Measurements from ENCODE around the gene TENT4B.
"Not testable (repeated sequence)": the region's sequence is repeated elsewhere in the genome, so short reads cannot be mapped to it uniquely, and the experiment has no call there.

TENT4B gene

GRCh38 chr16:50238314-50238713, 85.2 kb downstream of the TENT4B start:
- Histone ChIP-seq H3K27ac (ENCODE audit: low read depth, low read length) (no peak overlapping the region), H3K9ac (ENCODE audit: low read depth, low read length) (no peak overlapping the region), H3K4me3 (ENCODE audit: low read length) (no peak overlapping the region), H3K4me1 (ENCODE audit: insufficient read depth, low read length) (peaks cover 8% of the 10 kb centered on the region; the same call in 1 of the 2 replicates), H3K27me3 (ENCODE audit: insufficient read depth, low read length) (no peaks in the 10 kb centered on the region), H3K9me3 (ENCODE audit: insufficient read depth, low read depth, low read length) (no peaks in the 10 kb centered on the region), H3K36me3 (ENCODE audit: insufficient read depth, low read length) (no peaks in the 10 kb centered on the region)
- 89% methylated on average over 3 of the region's 3 CpGs for WGBS

- Histone ChIP-seq H3K27ac (ENCODE audit: low read depth, low read length) (no peak overlapping the region), H3K27me3 (ENCODE audit: insufficient read depth, low read length) (no peaks in the 10 kb centered on the region), H3K9me3 (ENCODE audit: insufficient read depth, low read depth, low read length) (no peaks in the 10 kb centered on the region), H3K4me1 (ENCODE audit: insufficient read depth, low read length) (peaks cover 8% of the 10 kb centered on the region; the same call in 1 of the 2 replicates), H3K9ac (ENCODE audit: low read depth, low read length) (no peak overlapping the region), H3K36me3 (ENCODE audit: insufficient read depth, low read length) (no peaks in the 10 kb centered on the region), H3K4me3 (ENCODE audit: low read length) (no peak overlapping the region)
- 93% methylated on average over 5 of the region's 5 CpGs for WGBS
Measured at GRCh38 chr16:50238868-50239301, 85.8 kb downstream of the TENT4B start.

- 79% methylated on average over 6 of the region's 6 CpGs for WGBS
Measured at GRCh38 chr16:50243024-50243423, 89.9 kb downstream of the TENT4B start.

GRCh38 chr16:50244140-50244503, 91.0 kb downstream of the TENT4B start:
- no peak overlapping the region for H3K9ac ChIP-seq (ENCODE audit: low read depth, low read length)
- whole genome bisulfite sequencing: 83% methylated on average over 9 of the region's 9 CpGs
- peaks cover 25% of the 10 kb centered on the region for H3K27me3 ChIP-seq (ENCODE audit: insufficient read depth, low read length)
- no peaks in the 10 kb centered on the region for H3K36me3 ChIP-seq (ENCODE audit: insufficient read depth, low read length)
- H3K4me1 ChIP-seq (ENCODE audit: insufficient read depth, low read length): peaks cover 9% of the 10 kb centered on the region
- H3K4me3 ChIP-seq (ENCODE audit: low read length): no peak overlapping the region
- H3K27ac ChIP-seq (ENCODE audit: low read depth, low read length): no peak overlapping the region
- no peaks in the 10 kb centered on the region for H3K9me3 ChIP-seq (ENCODE audit: insufficient read depth, low read depth, low read length)

More at GRCh38 chr16:50243024-50243423, 89.9 kb downstream of the TENT4B start:
- H3K9me3 ChIP-seq (ENCODE audit: insufficient read depth, low read depth, low read length); H3K9ac ChIP-seq (ENCODE audit: low read depth, low read length); H3K36me3 ChIP-seq (ENCODE audit: insufficient read depth, low read length); H3K4me1 ChIP-seq (ENCODE audit: insufficient read depth, low read length); H3K4me3 ChIP-seq (ENCODE audit: low read length); H3K27ac ChIP-seq (ENCODE audit: low read depth, low read length): not testable (repeated sequence)
- peaks cover 25% of the 10 kb centered on the region for H3K27me3 ChIP-seq (ENCODE audit: insufficient read depth, low read length)

- WGBS: 25% methylated on average over 33 of the region's 33 CpGs
- Histone ChIP-seq H3K27me3 (ENCODE audit: insufficient read depth, low read length) (peaks cover 25% of the 10 kb centered on the region), H3K9ac (ENCODE audit: low read depth, low read length) (no peak overlapping the region), H3K9me3 (ENCODE audit: insufficient read depth, low read depth, low read length) (no peaks in the 10 kb centered on the region), H3K27ac (ENCODE audit: low read depth, low read length) (no peak overlapping the region), H3K36me3 (ENCODE audit: insufficient read depth, low read length) (no peaks in the 10 kb centered on the region), H3K4me1 (ENCODE audit: insufficient read depth, low read length) (peaks cover 13% of the 10 kb centered on the region), H3K4me3 (ENCODE audit: low read length) (peak overlapping the region; percentile 51)
Measured at GRCh38 chr16:50244504-50245416, 91.7 kb downstream of the TENT4B start.

- WGBS: 2% methylated on average over 60 of the region's 74 CpGs
- no peaks in the 10 kb centered on the region for H3K36me3 ChIP-seq (ENCODE audit: insufficient read depth, low read length)
Measured at GRCh38 chr16:50245417-50246298, 92.6 kb downstream of the TENT4B start.

GRCh38 chr16:50246299-50247122, 93.4 kb downstream of the TENT4B start:
- Histone ChIP-seq H3K9me3 (ENCODE audit: insufficient read depth, low read depth, low read length) (no peaks in the 10 kb centered on the region), H3K27me3 (ENCODE audit: insufficient read depth, low read length) (peaks cover 25% of the 10 kb centered on the region), H3K27ac (ENCODE audit: low read depth, low read length) (no peak overlapping the region), H3K9ac (ENCODE audit: low read depth, low read length) (peak overlapping the region; percentile 30; the same call in 1 of the 2 replicates), H3K36me3 (ENCODE audit: insufficient read depth, low read length) (no peaks in the 10 kb centered on the region), H3K4me1 (ENCODE audit: insufficient read depth, low read length) (peaks cover 16% of the 10 kb centered on the region), H3K4me3 (ENCODE audit: low read length) (peak overlapping the region; percentile 66)
- 12% methylated on average over 46 of the region's 46 CpGs for WGBS

More at GRCh38 chr16:50245417-50246298, 92.6 kb downstream of the TENT4B start:
- Histone ChIP-seq H3K27ac (ENCODE audit: low read depth, low read length) (no peak overlapping the region), H3K4me3 (ENCODE audit: low read length) (peak overlapping the region; percentile 66), H3K9ac (ENCODE audit: low read depth, low read length) (peak overlapping the region; percentile 30; the same call in 1 of the 2 replicates), H3K9me3 (ENCODE audit: insufficient read depth, low read depth, low read length) (no peaks in the 10 kb centered on the region), H3K4me1 (ENCODE audit: insufficient read depth, low read length) (peaks cover 16% of the 10 kb centered on the region), H3K27me3 (ENCODE audit: insufficient read depth, low read length) (peaks cover 25% of the 10 kb centered on the region)

- WGBS: 94% methylated on average over 12 of the region's 12 CpGs
- Histone ChIP-seq H3K4me3 (ENCODE audit: low read length) (no peak overlapping the region; the same call in 1 of the 2 replicates), H3K27me3 (ENCODE audit: insufficient read depth, low read length) (peaks cover 25% of the 10 kb centered on the region), H3K36me3 (ENCODE audit: insufficient read depth, low read length) (no peaks in the 10 kb centered on the region), H3K4me1 (ENCODE audit: insufficient read depth, low read length) (peaks cover 16% of the 10 kb centered on the region), H3K9ac (ENCODE audit: low read depth, low read length) (no peak overlapping the region), H3K27ac (ENCODE audit: low read depth, low read length) (no peak overlapping the region), H3K9me3 (ENCODE audit: insufficient read depth, low read depth, low read length) (no peaks in the 10 kb centered on the region)
Measured at GRCh38 chr16:50247123-50247905, 94.2 kb downstream of the TENT4B start.

GRCh38 chr16:50247906-50248608, 95.0 kb downstream of the TENT4B start:
- Histone ChIP-seq H3K9ac (ENCODE audit: low read depth, low read length) (no peak overlapping the region), H3K4me1 (ENCODE audit: insufficient read depth, low read length) (peaks cover 16% of the 10 kb centered on the region), H3K9me3 (ENCODE audit: insufficient read depth, low read depth, low read length) (no peaks in the 10 kb centered on the region), H3K27me3 (ENCODE audit: insufficient read depth, low read length) (peaks cover 25% of the 10 kb centered on the region), H3K27ac (ENCODE audit: low read depth, low read length) (no peak overlapping the region), H3K36me3 (ENCODE audit: insufficient read depth, low read length) (no peaks in the 10 kb centered on the region), H3K4me3 (ENCODE audit: low read length) (no peak overlapping the region)
- 77% methylated on average over 13 of the region's 13 CpGs for WGBS

All from HUES64 (cell line).